Memory B cell (primary cell): Measurements from ENCODE around the gene CT45A5.
"Not testable (repeated sequence)": the region's sequence is repeated elsewhere in the genome, so short reads cannot be mapped to it uniquely, and the experiment has no call there.

Experiments
- ATAC-seq: fragments of 150-1000 bp; cut with Tn5 transposase; 2 replicates; pipeline ENCODE4 v1.10.0; 2021; ENCODE audit warnings: low read depth, mild to moderate bottlenecking, moderate library complexity
- DNase-seq, 2 donors: peaks; one replicate each; pipeline ENCODE4 v3.0.0; 2022; ENCODE audit warnings: low spot score in 2 of 2
- H3K27ac Mint-ChIP-seq: one replicate; pipeline ENCODE4 v1.8.0; 2022; ENCODE audit warnings: mild to moderate bottlenecking, moderate library complexity, mixed read lengths
- H3K27me3 Mint-ChIP-seq: one replicate; pipeline ENCODE4 v1.8.0; 2022; ENCODE audit warnings: mixed read lengths
- H3K36me3 Mint-ChIP-seq: one replicate; pipeline ENCODE4 v1.8.0; 2022; ENCODE audit warnings: mild to moderate bottlenecking, mixed read lengths
- H3K4me1 Mint-ChIP-seq: one replicate; pipeline ENCODE4 v1.8.0; 2022; ENCODE audit warnings: mixed read lengths
- H3K4me3 Mint-ChIP-seq: one replicate; pipeline ENCODE4 v1.8.0; 2022; ENCODE audit warnings: mild to moderate bottlenecking, moderate library complexity, mixed read lengths
- H3K9me3 Mint-ChIP-seq: one replicate; pipeline ENCODE4 v1.8.0; 2022; ENCODE audit warnings: mixed read lengths

CT45A5 gene

GRCh38 chrX:135785403-135785802, at the start of gene CT45A5:
Gene CT45A5, minus strand, starts transcription at chrX:135785503. Its CDS starts 3,774 bp downstream, at chrX:135781729.
- not testable (repeated sequence) for H3K36me3 Mint-ChIP-seq, H3K27me3 Mint-ChIP-seq, ATAC-seq, H3K4me3 Mint-ChIP-seq, H3K4me1 Mint-ChIP-seq, H3K9me3 Mint-ChIP-seq, DNase-seq, H3K27ac Mint-ChIP-seq

- H3K4me3 Mint-ChIP-seq, H3K27ac Mint-ChIP-seq, H3K27me3 Mint-ChIP-seq: not testable (repeated sequence)
These were observed 34.6 kb upstream of the CT45A5 start, which contains the start of gene CT45A2 for GRCh38 chrX:135819912-135820311. Gene CT45A2, minus strand, starts transcription at chrX:135820012. Its CDS starts 3,747 bp downstream, at chrX:135816265.

GRCh38 chrX:135802687-135803086, 17.4 kb upstream of the CT45A5 start, which contains the start of gene CT45A6:
Gene CT45A6, minus strand, starts transcription at chrX:135802787. Its CDS starts 3,794 bp downstream, at chrX:135798993.
- not testable (repeated sequence) for H3K36me3 Mint-ChIP-seq, ATAC-seq, H3K9me3 Mint-ChIP-seq, H3K4me1 Mint-ChIP-seq, DNase-seq, H3K4me3 Mint-ChIP-seq, H3K27ac Mint-ChIP-seq, H3K27me3 Mint-ChIP-seq

More at GRCh38 chrX:135819912-135820311, 34.6 kb upstream of the CT45A5 start, which contains the start of gene CT45A2:
- not testable (repeated sequence) for H3K36me3 Mint-ChIP-seq, DNase-seq, H3K9me3 Mint-ChIP-seq, H3K4me1 Mint-ChIP-seq, ATAC-seq

GRCh38 chrX:135768091-135768490, 17.2 kb downstream of the CT45A5 start, which contains the start of gene CT45A3:
Gene CT45A3, minus strand, starts transcription at chrX:135768191. Its CDS starts 3,747 bp downstream, at chrX:135764444.
- not testable (repeated sequence) for H3K4me3 Mint-ChIP-seq

GRCh38 chrX:135744739-135745138, 40.6 kb downstream of the CT45A5 start:
- not testable (repeated sequence) for H3K27me3 Mint-ChIP-seq, H3K4me3 Mint-ChIP-seq, H3K36me3 Mint-ChIP-seq

More at GRCh38 chrX:135768091-135768490, 17.2 kb downstream of the CT45A5 start, which contains the start of gene CT45A3:
- H3K9me3 Mint-ChIP-seq, H3K36me3 Mint-ChIP-seq, H3K4me1 Mint-ChIP-seq, H3K27ac Mint-ChIP-seq, ATAC-seq, DNase-seq, H3K27me3 Mint-ChIP-seq: not testable (repeated sequence)

GRCh38 chrX:135741192-135741715, 44.0 kb downstream of the CT45A5 start:
- Mint-ChIP-seq H3K36me3 (no peaks in the 10 kb centered on the region), H3K4me1 (peaks cover 2% of the 10 kb centered on the region), H3K27ac (no peak overlapping the region), H3K9me3 (no peaks in the 10 kb centered on the region), H3K4me3 (no peak overlapping the region), H3K27me3 (no peaks in the 10 kb centered on the region)
- ATAC-seq (no peak), DNase-seq (no peak)

More at GRCh38 chrX:135744739-135745138, 40.6 kb downstream of the CT45A5 start:
- H3K4me1 Mint-ChIP-seq, DNase-seq, H3K9me3 Mint-ChIP-seq, H3K27ac Mint-ChIP-seq, ATAC-seq: not testable (repeated sequence)

- DNase-seq (no peak), ATAC-seq (no peak)
- Mint-ChIP-seq H3K9me3 (no peaks in the 10 kb centered on the region), H3K36me3 (no peaks in the 10 kb centered on the region), H3K27ac (no peak overlapping the region), H3K27me3 (no peaks in the 10 kb centered on the region), H3K4me1 (peaks cover 2% of the 10 kb centered on the region), H3K4me3 (peak overlapping the region; percentile 24)
These were observed 44.6 kb downstream of the CT45A5 start for GRCh38 chrX:135740681-135741149.

GRCh38 chrX:135737366-135738071, 47.8 kb downstream of the CT45A5 start:
- Mint-ChIP-seq H3K36me3 (no peaks in the 10 kb centered on the region), H3K4me1 (peaks cover 2% of the 10 kb centered on the region), H3K4me3 (no peak overlapping the region), H3K27ac (peak overlapping the region; percentile 59), H3K9me3 (no peaks in the 10 kb centered on the region), H3K27me3 (no peaks in the 10 kb centered on the region)
- ATAC-seq: peak; percentile 47
- DNase-seq: no peak

GRCh38 chrX:135734666-135735065, 50.6 kb downstream of the CT45A5 start:
- not testable (repeated sequence) for H3K27ac Mint-ChIP-seq, DNase-seq, H3K4me1 Mint-ChIP-seq, H3K36me3 Mint-ChIP-seq, H3K27me3 Mint-ChIP-seq, H3K4me3 Mint-ChIP-seq, ATAC-seq, H3K9me3 Mint-ChIP-seq
